Activated CD8-positive, alpha-beta T cell treated with anti-CD3 and anti-CD28 coated beads for 36 hours (primary cell): ENCODE data around the gene ADARB1. TPM values are rescaled to one million over a fixed set of nuclear protein-coding genes. Genes with fewer than 3 reads are reported as not detected.

Source experiments
- ATAC-seq: fragments of 200-7000 bp; cut with Tn5 transposase; one replicate; pipeline ENCODE4 v1.10.0; 2021; ENCODE audit warnings: mild to moderate bottlenecking, moderate library complexity
- CTCF ChIA-PET: fragments of 350-600 bp; sonication (Branson Sonifier 250); formaldehyde crosslinking; loops from one replicate; lab custom pipeline; 2021; ENCODE audit warnings: antibody characterized with exemption; lab: Charles Lee
- POLR2A ChIA-PET: fragments of 350-600 bp; sonication (Branson Sonifier 250); formaldehyde crosslinking; loops from one replicate; lab custom pipeline; 2021; ENCODE audit warnings: antibody characterized with exemption; lab: Charles Lee
- DNase-seq: peaks from one replicate; pipeline ENCODE4 v3.0.0-alpha.2; 2020
- H3K27ac Mint-ChIP-seq: one replicate; pipeline ENCODE4 v1.8.0; 2021; ENCODE audit warnings: mild to moderate bottlenecking, mixed read lengths
- H3K27me3 Mint-ChIP-seq: one replicate; pipeline ENCODE4 v1.8.0; 2021; ENCODE audit warnings: mixed read lengths
- H3K36me3 Mint-ChIP-seq: one replicate; pipeline ENCODE4 v1.8.0; 2021; ENCODE audit warnings: low read depth, mixed read lengths
- H3K4me1 Mint-ChIP-seq: one replicate; pipeline ENCODE4 v1.8.0; 2021; ENCODE audit warnings: low read depth, mixed read lengths
- H3K4me3 Mint-ChIP-seq: one replicate; pipeline ENCODE4 v1.8.0; 2021; ENCODE audit warnings: mild to moderate bottlenecking, moderate library complexity, mixed read lengths
- H3K9me3 Mint-ChIP-seq: one replicate; pipeline ENCODE4 v1.8.0; 2021; ENCODE audit warnings: mixed read lengths
- intact Hi-C: fragments of 100-400 bp; cut with micrococcal nuclease; formaldehyde crosslinking; loops from one replicate; pipeline ENCODE4 v1.10.0; 2022
- total RNA-seq, 2 experiments: library from RNA; stranded (reverse); gene quantifications; one replicate each; pipeline ENCODE4 v1.2.3, GENCODE V29; 2021
- TF ChIP-seq, protein P1 (sequence below): fragments of 200-600 bp; IDR thresholded peaks from one replicate; pipeline ENCODE4 v1.8.0; 2022; ENCODE audit warnings: antibody characterized with exemption, mild to moderate bottlenecking

Gene ADARB1
- total RNA-seq, 2 experiments from 2014 or later: 36.2 to 37.1 TPM

DNA sequence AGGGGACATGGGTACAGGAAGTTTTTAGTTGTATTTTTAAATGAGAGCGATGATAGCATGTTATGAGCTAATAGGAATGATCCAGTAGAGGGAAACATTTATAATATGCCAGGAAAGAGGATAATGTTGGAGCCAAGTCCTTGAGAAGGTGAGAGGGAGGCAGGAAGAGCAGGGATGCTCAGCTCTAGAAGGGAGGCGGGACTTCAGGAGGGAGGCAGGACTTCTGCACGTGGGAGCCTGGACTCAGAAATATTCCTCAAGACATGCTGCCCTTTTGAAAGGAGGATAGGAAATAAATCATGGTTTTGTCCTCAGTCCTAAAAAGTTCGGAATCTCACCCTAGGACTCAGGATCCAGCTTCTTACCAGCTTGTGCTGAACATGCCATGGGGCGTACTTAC is 5.9 kb downstream of the ADARB1 start:
- ATAC-seq (no peak), DNase-seq (no peak)
- peaks cover 96% of the 10 kb centered on the region for H3K4me1 Mint-ChIP-seq
- peak overlapping the region; percentile 95 for H3K27ac Mint-ChIP-seq
- TF ChIP-seq, protein P1, sequence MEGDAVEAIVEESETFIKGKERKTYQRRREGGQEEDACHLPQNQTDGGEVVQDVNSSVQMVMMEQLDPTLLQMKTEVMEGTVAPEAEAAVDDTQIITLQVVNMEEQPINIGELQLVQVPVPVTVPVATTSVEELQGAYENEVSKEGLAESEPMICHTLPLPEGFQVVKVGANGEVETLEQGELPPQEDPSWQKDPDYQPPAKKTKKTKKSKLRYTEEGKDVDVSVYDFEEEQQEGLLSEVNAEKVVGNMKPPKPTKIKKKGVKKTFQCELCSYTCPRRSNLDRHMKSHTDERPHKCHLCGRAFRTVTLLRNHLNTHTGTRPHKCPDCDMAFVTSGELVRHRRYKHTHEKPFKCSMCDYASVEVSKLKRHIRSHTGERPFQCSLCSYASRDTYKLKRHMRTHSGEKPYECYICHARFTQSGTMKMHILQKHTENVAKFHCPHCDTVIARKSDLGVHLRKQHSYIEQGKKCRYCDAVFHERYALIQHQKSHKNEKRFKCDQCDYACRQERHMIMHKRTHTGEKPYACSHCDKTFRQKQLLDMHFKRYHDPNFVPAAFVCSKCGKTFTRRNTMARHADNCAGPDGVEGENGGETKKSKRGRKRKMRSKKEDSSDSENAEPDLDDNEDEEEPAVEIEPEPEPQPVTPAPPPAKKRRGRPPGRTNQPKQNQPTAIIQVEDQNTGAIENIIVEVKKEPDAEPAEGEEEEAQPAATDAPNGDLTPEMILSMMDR: no peak
- peaks cover 36% of the 10 kb centered on the region for H3K36me3 Mint-ChIP-seq
- ChIA-PET POLR2A (interaction anchor here (0.9 to 3.5 kb wide), 5 partner anchors 9 to 160 kb away, joined by 3 to 16 read pairs (median 3); partner anchors contain the start of gene ITGB2), CTCF (interaction anchor here (0.8 to 6.7 kb wide), 4 partner anchors 22 to 130 kb away, joined by 3 to 67 read pairs (median 34); no protein-coding TSS in a partner anchor)
- H3K9me3 Mint-ChIP-seq: no peaks in the 10 kb centered on the region
- peak overlapping the region; percentile 53 for H3K4me3 Mint-ChIP-seq
- no peaks in the 10 kb centered on the region for H3K27me3 Mint-ChIP-seq
- intact Hi-C loops: no loop called here

DNA sequence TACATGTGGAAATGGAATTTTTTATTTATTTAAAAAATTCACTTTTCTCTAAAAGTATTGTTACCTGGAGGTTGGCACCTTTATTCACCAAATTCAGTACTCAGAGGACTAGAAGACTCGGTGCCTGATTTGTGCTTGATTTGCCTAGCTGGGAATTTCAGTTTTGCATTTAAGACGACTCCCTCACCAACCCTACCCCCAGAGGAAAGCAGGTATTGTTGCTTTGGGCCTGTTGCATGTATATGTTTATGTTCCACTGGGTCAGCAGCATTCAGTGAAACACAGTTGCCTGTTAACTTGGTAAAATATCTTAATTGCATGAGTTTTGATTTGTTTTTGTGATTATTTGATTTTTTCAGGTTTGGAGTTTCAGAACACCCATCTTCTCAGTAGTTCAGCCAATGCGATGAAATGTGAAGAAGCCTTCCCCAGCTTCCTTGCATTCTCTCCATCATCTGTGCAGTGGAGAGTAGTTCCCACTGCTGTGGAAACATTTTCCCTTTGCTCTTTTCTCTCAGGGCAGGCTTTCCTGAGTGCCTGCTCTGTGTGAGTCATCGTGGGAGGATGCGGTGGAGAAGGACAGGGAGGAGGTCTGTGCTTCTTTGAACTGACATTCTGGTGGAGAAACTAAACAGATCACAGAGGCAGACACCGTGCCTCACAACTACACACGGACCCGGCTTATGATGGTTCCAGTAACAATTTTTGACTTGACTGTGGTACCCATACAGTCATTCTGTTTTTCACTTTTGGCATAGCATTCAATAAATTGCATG is 6.4 kb downstream of the ADARB1 start:
- Mint-ChIP-seq H3K4me3 (peak overlapping the region; percentile 28), H3K9me3 (no peaks in the 10 kb centered on the region), H3K4me1 (peaks cover 97% of the 10 kb centered on the region), H3K27me3 (no peaks in the 10 kb centered on the region), H3K27ac (peak overlapping the region; percentile 87), H3K36me3 (peaks cover 34% of the 10 kb centered on the region)
- ATAC-seq: peak; percentile 28
- intact Hi-C loops: no loop called here
- peak; percentile 55 for DNase-seq
- ChIA-PET POLR2A (interaction anchor here (0.6 to 3.5 kb wide), 5 partner anchors 9 to 462 kb away, joined by 3 to 16 read pairs (median 3); no protein-coding TSS in a partner anchor), CTCF (interaction anchor here (0.8 to 6.7 kb wide), 4 partner anchors 22 to 131 kb away, joined by 3 to 67 read pairs (median 34); no protein-coding TSS in a partner anchor)
- TF ChIP-seq, protein P1: no peak

GRCh38 chr21:45081636-45082035 is 7.3 kb downstream of the ADARB1 start:
- H3K36me3 Mint-ChIP-seq: peaks cover 34% of the 10 kb centered on the region
- ChIA-PET POLR2A (no interaction called here), CTCF (interaction anchor here (6.6 to 6.7 kb wide), 2 partner anchors 48 to 57 kb away, joined by 53 to 67 read pairs; no protein-coding TSS in a partner anchor)

DNA sequence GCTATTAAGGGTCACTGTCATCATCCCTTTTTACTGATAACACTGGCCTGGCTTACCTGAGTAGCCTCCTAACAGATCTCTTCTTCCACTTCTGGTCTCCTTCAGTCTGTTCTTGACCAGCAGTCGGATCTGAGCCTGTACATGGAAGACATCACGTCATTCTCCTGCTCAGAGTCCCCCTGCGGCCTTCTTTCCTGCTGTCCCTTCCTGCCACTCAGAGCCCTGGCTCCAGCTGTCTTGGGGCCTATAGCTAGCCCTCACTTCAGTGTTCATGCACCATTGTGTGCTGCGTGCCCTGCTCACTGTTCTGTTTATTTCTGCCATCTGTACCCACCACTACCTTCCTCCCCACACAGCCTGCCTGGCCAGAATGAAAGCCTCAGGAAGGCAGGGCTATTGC is 8.4 kb downstream of the ADARB1 start:
- POLR2A ChIA-PET: interaction anchor here (0.6 to 1.6 kb wide), 3 partner anchors 28 to 228 kb away, joined by 3 to 4 read pairs (median 3); no protein-coding TSS in a partner anchor

More at GRCh38 chr21:45081636-45082035, 7.3 kb downstream of the ADARB1 start:
- Mint-ChIP-seq H3K4me1 (peaks cover 97% of the 10 kb centered on the region), H3K27me3 (no peaks in the 10 kb centered on the region), H3K27ac (peak overlapping the region; percentile 87), H3K4me3 (no peak overlapping the region), H3K9me3 (no peaks in the 10 kb centered on the region)
- TF ChIP-seq, protein P1: no peak
- ATAC-seq (no peak), DNase-seq (no peak)
- intact Hi-C loops: no loop called here

More for the DNA sequence above, 8.4 kb downstream of the ADARB1 start:
- peaks cover 36% of the 10 kb centered on the region for H3K36me3 Mint-ChIP-seq
- H3K4me3 Mint-ChIP-seq: no peak overlapping the region
- TF ChIP-seq, protein P1: no peak
- peak overlapping the region; percentile 55 for H3K27ac Mint-ChIP-seq
- no peaks in the 10 kb centered on the region for H3K9me3 Mint-ChIP-seq
- DNase-seq (no peak), ATAC-seq (no peak)
- CTCF ChIA-PET: interaction anchor here (1.2 kb wide), 1 partner anchor 23 kb away, joined by 4 read pairs; no protein-coding TSS in a partner anchor
- no peaks in the 10 kb centered on the region for H3K27me3 Mint-ChIP-seq
- H3K4me1 Mint-ChIP-seq: peaks cover 100% of the 10 kb centered on the region
- intact Hi-C loops: no loop called here
